Stimulated activated memory B cell treated with anti-CD40 and anti-IgM and Interleukin-4, amounts not matched to agents 10 μg/mL and 1 μg/mL and 100 μg/mL, for 72 hours (primary cell): Measurements from ENCODE around the gene EQTN.
A peak's percentile ranks its signal among the peaks of the same experiment; 100 is the strongest.

Experiments
- ATAC-seq: fragments of 150-1000 bp; cut with Tn5 transposase; 2 replicates; pipeline ENCODE4 v1.10.0; 2021
- H3K27ac Mint-ChIP-seq: one replicate; pipeline ENCODE4 v1.8.0; 2022; ENCODE audit warnings: mild to moderate bottlenecking, mixed read lengths
- H3K27me3 Mint-ChIP-seq: one replicate; pipeline ENCODE4 v1.8.0; 2022; ENCODE audit warnings: mixed read lengths
- H3K36me3 Mint-ChIP-seq: one replicate; pipeline ENCODE4 v1.8.0; 2022; ENCODE audit warnings: mixed read lengths
- H3K4me1 Mint-ChIP-seq: one replicate; pipeline ENCODE4 v1.8.0; 2022; ENCODE audit warnings: mixed read lengths
- H3K4me3 Mint-ChIP-seq: one replicate; pipeline ENCODE4 v1.8.0; 2022; ENCODE audit warnings: mild to moderate bottlenecking, moderate library complexity, mixed read lengths
- H3K9me3 Mint-ChIP-seq: one replicate; pipeline ENCODE4 v1.8.0; 2022; ENCODE audit warnings: mixed read lengths

Gene EQTN

DNA sequence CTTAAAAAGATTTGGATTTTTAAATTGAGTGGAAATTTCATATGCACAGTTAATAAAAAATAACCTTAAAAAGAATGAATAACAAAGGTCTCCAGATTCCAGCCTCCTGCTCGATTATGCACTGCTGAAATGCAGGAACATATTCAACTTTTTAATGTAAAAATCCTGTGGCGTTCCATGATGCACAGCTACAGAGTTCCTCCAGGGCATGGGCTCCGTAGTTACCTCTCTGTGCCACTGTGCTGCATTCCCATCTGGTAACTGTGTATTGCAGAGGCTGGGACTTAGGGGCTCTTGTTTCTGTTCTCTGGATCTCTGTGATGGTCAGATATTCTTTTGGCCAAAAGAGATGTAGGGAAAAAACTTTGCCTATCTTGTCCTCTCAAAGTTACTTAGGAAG lies 31.5 kb upstream of the EQTN start:
- Mint-ChIP-seq H3K4me3 (no peak overlapping the region), H3K4me1 (peaks cover 6% of the 10 kb centered on the region), H3K9me3 (no peaks in the 10 kb centered on the region), H3K27me3 (no peaks in the 10 kb centered on the region), H3K36me3 (peaks cover 44% of the 10 kb centered on the region), H3K27ac (no peak overlapping the region)
- no peak for ATAC-seq

DNA sequence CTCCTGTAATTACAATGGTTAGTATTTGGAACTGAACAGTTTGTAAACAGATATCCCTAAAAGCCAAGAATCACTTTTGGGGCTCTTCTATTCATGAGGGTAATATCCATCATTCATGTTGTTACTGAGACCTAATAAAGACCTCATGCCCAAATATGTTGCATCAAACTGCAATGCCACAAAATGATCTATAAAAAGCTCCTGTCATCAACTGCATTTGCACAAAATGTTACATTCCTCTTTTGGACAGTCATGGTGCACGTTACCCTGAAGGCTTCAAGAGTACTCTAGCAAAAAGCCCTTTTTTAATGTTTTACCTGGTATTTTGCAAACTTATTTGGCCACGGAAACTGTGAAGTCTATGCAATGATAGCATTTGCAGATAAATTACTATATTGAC lies 14.2 kb upstream of the EQTN start:
- Mint-ChIP-seq H3K36me3 (no peaks in the 10 kb centered on the region), H3K9me3 (no peaks in the 10 kb centered on the region), H3K4me1 (no peaks in the 10 kb centered on the region), H3K27me3 (no peaks in the 10 kb centered on the region), H3K4me3 (no peak overlapping the region), H3K27ac (no peak overlapping the region)
- ATAC-seq, result no peak

DNA sequence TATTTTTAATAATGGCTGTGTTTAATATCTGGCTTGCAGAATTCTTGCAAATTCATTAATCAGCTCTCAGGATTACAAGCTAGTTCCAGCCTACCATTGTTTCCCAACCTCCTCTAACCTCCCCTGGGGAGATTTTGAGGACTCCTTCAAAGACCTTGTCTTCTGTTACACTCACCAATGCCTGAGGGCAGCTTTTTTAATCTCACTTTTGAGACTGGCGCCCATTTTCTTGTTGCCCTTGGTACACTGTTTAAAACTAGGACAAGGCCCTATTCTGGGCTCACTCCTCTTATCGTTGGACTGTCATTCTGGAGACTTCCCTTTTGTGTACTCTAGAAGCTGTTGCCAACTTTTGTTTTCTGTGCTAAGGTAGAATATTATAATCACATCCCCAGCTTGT lies 13.6 kb upstream of the EQTN start:
- no peak for ATAC-seq
- no peaks in the 10 kb centered on the region for H3K27me3 Mint-ChIP-seq
- H3K36me3 Mint-ChIP-seq, result no peaks in the 10 kb centered on the region
- H3K4me1 Mint-ChIP-seq, result no peaks in the 10 kb centered on the region
- no peak overlapping the region for H3K4me3 Mint-ChIP-seq
- H3K9me3 Mint-ChIP-seq, result no peaks in the 10 kb centered on the region
- no peak overlapping the region for H3K27ac Mint-ChIP-seq

DNA sequence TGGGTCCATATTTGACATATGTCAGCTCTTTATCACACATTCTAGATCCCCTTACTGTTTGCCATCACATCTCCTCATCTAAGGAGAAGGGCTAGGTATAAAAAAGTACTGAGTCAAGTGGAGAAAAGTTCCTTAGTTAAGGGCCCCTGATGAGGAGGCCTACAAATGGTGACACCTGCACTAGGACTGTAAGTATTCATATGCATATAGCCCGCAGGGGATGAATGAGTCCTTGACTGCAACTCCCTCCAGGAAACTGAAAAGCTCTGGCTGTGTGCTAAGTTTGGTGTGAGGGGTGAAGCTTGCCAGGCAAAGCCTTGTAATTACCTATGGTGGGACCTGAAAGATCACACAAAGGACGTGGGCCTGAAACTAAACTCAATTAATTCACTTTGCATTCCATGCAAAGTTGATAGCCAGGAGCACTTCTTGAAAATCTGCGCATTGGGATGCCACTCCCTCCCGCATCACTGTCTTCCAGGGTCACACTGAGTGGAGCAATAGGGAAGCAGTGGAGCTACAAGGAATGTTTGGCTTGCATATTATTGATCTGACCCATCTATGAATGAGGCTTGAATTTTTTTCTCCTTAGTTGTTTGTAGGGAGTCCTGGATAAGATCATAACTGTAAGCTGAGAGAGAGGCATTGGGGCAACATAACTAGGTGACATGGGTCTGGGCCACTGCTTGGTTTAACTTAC lies 11.9 kb upstream of the EQTN start:
- Mint-ChIP-seq H3K27ac (no peak overlapping the region), H3K27me3 (no peaks in the 10 kb centered on the region), H3K4me3 (no peak overlapping the region), H3K9me3 (no peaks in the 10 kb centered on the region), H3K4me1 (no peaks in the 10 kb centered on the region), H3K36me3 (no peaks in the 10 kb centered on the region)
- no peak for ATAC-seq

DNA sequence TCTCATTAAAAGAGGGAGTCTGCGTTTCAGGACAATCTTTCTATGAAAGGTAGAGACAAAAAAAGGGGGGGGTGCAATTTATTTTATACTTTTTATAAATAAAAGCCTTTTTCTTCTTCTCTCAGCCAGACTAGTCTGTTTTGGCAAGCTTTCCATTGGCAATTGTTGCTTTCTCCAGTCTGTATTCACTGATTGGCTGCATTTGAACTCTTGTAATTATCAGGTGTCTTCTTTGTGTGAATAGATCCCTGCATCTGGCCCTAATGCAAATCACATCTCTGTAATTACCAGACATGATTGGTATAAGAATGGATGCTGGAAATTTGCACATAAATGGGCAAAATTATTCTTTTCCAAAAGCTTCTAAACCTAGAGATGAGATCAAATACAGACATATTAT lies 7.6 kb upstream of the EQTN start:
- no peak overlapping the region for H3K4me3 Mint-ChIP-seq
- no peaks in the 10 kb centered on the region for H3K4me1 Mint-ChIP-seq
- H3K9me3 Mint-ChIP-seq, result no peaks in the 10 kb centered on the region
- H3K27me3 Mint-ChIP-seq, result no peaks in the 10 kb centered on the region
- ATAC-seq, result no peak
- H3K36me3 Mint-ChIP-seq, result no peaks in the 10 kb centered on the region
- H3K27ac Mint-ChIP-seq, result no peak overlapping the region

DNA sequence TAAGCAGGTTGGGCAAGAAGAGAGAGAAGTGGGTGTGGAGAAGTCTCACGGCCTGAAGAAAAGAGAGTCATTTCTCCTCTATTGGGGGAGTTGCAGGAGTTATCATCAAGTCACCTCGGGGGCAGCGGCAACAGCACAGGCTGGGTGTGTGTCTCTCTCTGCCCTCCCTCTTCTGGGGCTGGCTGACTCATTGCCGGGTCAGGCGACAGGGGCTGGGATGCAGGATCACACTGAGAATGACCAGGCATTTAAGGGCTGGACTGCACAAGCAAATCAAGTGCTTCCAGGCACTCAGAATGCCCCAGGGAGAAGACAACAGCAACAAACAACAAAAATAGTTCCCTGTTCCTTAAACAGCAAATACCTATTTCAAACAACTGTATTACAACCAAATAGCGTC lies 6.3 kb upstream of the EQTN start:
- Mint-ChIP-seq H3K27me3 (no peaks in the 10 kb centered on the region), H3K4me3 (no peak overlapping the region), H3K36me3 (no peaks in the 10 kb centered on the region), H3K9me3 (no peaks in the 10 kb centered on the region), H3K4me1 (no peaks in the 10 kb centered on the region), H3K27ac (no peak overlapping the region)
- ATAC-seq, result no peak

DNA sequence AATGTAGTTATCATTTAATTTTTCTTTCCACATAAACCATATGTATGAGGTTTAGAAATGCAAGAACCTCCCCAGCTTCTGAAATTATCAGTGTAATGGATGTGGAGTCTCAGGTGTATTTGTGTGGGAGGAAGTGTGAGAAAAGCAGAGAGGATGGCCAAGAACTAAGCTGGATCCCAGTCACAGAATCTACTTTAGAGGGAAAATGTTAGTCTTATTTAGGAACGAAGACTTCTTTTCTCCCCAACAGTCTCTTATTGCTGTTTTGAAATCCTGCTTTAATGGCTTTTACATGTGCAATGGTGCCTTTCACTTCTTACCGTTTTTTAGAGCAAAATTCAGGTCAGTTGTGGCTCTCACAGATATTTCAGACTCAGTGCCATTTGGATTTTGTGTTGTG lies 3.0 kb downstream of the EQTN start:
- H3K36me3 Mint-ChIP-seq, result no peaks in the 10 kb centered on the region
- ATAC-seq, result no peak
- H3K27me3 Mint-ChIP-seq, result no peaks in the 10 kb centered on the region
- no peak overlapping the region for H3K4me3 Mint-ChIP-seq
- H3K4me1 Mint-ChIP-seq, result no peaks in the 10 kb centered on the region
- no peaks in the 10 kb centered on the region for H3K9me3 Mint-ChIP-seq
- H3K27ac Mint-ChIP-seq, result no peak overlapping the region

DNA sequence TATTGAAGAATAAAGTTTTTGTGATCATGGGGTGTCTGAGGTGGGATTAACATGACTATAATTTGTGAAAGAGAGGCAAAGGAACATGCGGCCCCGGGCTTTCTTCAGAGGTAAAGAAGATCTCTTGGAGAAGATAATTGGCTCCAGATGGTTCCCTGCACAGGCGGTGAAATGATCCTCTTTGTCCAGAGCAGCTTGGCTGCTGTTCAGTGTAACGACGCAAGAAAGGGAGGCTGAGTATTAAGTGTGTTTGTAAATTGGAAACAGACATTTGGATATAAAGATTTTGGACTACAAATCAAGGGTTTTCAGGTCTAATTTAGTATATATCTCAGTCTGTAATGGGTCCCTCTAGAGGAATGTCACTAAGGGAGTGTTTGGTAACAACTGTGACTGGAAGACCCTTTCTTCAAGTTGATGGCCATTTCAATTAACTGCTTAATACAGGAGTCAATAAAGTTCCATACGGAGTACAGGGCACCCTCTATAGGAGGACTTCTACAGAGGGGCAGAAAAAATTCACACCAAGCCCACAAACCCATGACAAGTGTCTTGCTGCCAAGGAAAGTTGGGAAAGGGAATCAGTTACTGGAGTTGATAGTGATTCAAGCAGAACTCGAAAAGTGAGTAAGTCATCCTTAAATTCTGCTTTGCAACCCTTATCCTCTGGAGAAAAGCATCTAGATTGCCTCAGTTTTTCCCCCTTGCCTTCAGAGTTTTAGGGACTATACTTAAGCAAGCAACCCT lies 4.1 kb downstream of the EQTN start:
- H3K27ac Mint-ChIP-seq, result no peak overlapping the region

DNA sequence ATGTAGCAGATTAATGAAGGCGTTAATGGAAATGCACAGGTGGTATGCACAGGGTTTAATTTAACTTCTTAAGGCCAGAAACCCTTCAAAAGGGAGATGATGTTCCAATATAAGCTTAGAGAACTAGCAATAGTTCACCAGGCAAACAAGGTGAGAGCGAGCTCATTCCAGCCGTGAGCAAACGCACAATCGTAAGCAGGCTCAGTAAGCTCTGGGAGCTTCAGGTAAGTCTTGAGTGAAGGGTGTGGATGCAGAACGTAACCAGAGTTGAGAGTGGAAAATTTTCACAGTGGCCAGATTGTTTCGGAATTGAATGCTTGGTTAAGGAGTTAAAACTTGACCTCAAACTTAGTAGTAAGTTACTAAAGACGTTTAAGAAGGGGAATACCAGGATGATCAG lies 5.7 kb downstream of the EQTN start:
- ATAC-seq, result no peak
- no peak overlapping the region for H3K4me3 Mint-ChIP-seq
- no peak overlapping the region for H3K27ac Mint-ChIP-seq

More for the DNA sequence above, 4.1 kb downstream of the EQTN start:
- no peak for ATAC-seq
- H3K4me1 Mint-ChIP-seq, result no peaks in the 10 kb centered on the region
- H3K36me3 Mint-ChIP-seq, result no peaks in the 10 kb centered on the region
- no peaks in the 10 kb centered on the region for H3K9me3 Mint-ChIP-seq
- H3K4me3 Mint-ChIP-seq, result no peak overlapping the region
- no peaks in the 10 kb centered on the region for H3K27me3 Mint-ChIP-seq

DNA sequence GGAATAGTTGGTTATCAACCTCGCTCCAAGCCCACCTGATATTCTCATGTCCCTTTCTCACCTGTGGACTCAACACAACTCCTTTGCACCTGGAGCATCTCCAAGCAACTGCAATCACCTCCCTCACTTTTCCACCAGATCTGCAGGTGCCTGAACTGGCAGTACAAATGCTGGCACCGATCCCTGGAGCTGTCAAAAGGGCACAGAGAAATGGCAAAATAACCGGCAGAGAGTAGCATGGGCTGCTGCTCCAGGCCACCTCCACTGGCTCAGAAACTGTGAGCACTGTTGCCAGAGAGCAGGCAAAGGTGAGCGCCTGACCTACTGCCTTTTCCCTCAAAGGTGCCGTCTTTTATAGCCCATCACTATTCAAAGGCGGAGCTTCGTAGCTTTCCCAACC lies 14.7 kb downstream of the EQTN start:
- H3K36me3 Mint-ChIP-seq, result no peaks in the 10 kb centered on the region
- H3K27ac Mint-ChIP-seq, result no peak overlapping the region
- no peak for ATAC-seq

More for the DNA sequence above, 5.7 kb downstream of the EQTN start:
- Mint-ChIP-seq H3K9me3 (no peaks in the 10 kb centered on the region), H3K36me3 (no peaks in the 10 kb centered on the region), H3K27me3 (no peaks in the 10 kb centered on the region), H3K4me1 (no peaks in the 10 kb centered on the region)

DNA sequence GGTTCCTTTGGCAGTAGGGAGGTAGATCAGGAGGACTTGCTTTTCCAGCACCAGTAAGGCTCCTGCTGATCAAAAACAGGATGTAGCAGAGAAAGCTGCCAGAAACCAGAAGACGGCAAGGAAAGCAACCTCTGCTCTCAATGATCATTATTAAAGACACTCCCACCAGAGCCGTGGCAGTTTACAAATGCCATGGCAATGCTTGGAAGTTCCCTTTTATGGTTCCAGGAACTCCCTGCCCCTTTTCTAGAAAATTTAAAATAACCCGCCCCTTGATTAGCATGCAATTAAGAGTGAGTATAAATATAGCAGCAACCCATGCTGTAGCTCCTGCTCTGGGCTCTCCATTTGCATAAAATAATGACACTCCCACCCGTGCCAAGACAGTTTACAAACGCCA lies 16.1 kb downstream of the EQTN start:
- ATAC-seq, result no peak
- H3K36me3 Mint-ChIP-seq, result no peaks in the 10 kb centered on the region
- H3K4me1 Mint-ChIP-seq, result peaks cover 17% of the 10 kb centered on the region
- no peaks in the 10 kb centered on the region for H3K9me3 Mint-ChIP-seq
- peak overlapping the region; percentile 6 for H3K4me3 Mint-ChIP-seq
- no peak overlapping the region for H3K27ac Mint-ChIP-seq
- H3K27me3 Mint-ChIP-seq, result no peaks in the 10 kb centered on the region

More for the DNA sequence above, 14.7 kb downstream of the EQTN start:
- peaks cover 10% of the 10 kb centered on the region for H3K4me1 Mint-ChIP-seq
- no peaks in the 10 kb centered on the region for H3K9me3 Mint-ChIP-seq
- H3K27me3 Mint-ChIP-seq, result no peaks in the 10 kb centered on the region
- no peak overlapping the region for H3K4me3 Mint-ChIP-seq

DNA sequence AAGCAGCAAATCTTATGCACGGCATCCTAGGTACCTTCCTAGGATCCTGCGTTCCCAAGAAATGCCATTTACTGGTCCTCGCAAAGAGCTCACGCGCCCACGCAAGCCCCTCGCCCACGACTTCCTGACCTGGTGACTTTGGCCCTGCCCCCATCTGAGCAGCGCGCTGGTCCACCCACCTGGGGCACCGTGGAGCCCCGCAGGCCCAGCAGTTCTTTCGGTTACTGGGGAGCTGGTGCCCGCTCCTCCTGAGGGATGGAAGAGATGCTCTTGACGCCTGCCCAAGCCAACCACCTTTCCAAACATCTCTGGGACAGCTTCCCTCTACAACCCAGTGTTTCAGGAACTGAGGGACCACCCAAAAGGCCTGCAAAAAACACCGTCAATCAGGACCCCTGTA lies 16.7 kb downstream of the EQTN start:
- Mint-ChIP-seq H3K27ac (no peak overlapping the region), H3K4me1 (peaks cover 17% of the 10 kb centered on the region), H3K9me3 (no peaks in the 10 kb centered on the region), H3K36me3 (no peaks in the 10 kb centered on the region), H3K27me3 (no peaks in the 10 kb centered on the region), H3K4me3 (no peak overlapping the region)
- no peak for ATAC-seq

DNA sequence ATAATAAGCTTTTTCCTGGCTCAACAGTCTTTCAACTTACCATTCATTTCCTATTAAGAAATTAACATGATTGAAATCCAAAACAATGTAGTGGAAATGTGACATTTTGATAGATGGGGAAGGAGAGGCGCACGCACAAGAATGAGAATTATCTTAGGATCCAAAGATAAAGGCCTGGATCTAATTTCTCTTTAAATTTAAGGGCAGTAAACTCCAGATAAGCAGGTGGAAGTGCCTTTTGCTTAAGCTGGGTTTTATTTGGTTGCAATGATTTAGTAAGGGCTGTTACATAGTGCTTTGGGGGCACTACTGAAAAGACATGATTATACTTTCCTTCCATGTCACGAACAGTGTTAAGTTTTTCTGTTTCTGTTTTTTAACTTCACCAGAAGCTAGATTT lies 17.3 kb downstream of the EQTN start:
- H3K9me3 Mint-ChIP-seq, result no peaks in the 10 kb centered on the region
- H3K27ac Mint-ChIP-seq, result no peak overlapping the region
- no peaks in the 10 kb centered on the region for H3K36me3 Mint-ChIP-seq

DNA sequence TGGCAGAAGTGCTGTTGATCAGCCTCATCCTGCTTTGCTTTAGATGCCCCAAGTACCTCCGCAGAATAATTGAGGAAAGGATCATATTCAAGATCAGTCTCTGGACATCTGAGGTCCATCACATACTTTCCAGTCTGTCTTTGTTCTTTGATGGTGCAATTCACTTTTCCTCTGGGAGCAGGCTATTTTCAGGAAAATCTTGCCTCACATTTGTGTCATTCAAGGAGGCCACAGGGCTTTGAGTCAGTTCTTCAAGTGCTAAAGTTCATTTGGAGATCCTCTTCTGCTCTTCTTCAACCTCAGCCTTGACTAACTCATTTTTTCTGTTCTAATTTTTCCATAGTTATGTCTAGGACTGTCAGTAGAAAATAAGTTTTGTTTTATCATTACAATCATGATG lies 18.6 kb downstream of the EQTN start:
- Mint-ChIP-seq H3K4me3 (no peak overlapping the region), H3K9me3 (no peaks in the 10 kb centered on the region), H3K4me1 (peaks cover 17% of the 10 kb centered on the region), H3K27me3 (no peaks in the 10 kb centered on the region), H3K36me3 (no peaks in the 10 kb centered on the region), H3K27ac (no peak overlapping the region)
- ATAC-seq, result no peak

More for the DNA sequence above, 17.3 kb downstream of the EQTN start:
- no peak overlapping the region for H3K4me3 Mint-ChIP-seq
- ATAC-seq, result no peak
- no peaks in the 10 kb centered on the region for H3K27me3 Mint-ChIP-seq
- H3K4me1 Mint-ChIP-seq, result peaks cover 17% of the 10 kb centered on the region

DNA sequence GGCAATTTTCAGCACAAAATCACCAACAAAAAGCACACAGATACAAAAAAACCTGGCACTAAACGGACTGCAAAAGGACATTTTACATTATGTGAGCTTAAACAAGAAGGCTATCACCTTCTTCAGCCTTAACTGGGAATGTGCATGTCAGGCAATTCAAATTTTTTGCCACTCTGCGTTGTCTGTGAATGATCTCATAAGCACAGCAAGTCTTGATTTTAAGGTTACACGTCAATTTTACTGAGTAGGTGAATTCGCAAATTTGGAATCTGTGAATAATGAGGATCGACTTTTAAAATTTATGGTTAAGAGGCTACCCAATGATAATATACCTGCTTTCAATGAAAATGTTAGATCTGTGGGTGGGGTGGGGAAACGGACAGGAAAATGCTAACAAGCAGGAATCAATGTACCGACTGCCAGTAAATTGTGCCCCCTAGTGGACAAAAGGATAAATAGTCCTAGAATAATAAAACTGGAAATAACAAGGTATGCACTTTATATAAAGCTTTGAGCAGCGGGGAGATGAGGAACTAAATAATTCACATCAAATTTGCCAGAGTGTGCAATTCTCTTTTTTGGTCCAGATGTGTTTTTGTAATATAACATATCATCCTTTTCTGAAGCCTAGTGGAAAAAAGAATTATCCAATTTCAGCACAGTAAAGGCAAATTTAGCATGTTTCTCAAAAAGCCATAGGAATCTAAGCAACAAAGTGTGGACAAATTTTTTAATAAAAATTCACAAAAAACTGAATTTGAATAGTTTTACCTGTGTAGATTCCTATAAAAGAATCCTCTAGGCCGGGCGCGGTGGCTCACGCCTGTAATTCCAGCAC lies 20.5 kb downstream of the EQTN start:
- Mint-ChIP-seq H3K36me3 (no peaks in the 10 kb centered on the region), H3K4me3 (peak overlapping the region; percentile 26), H3K27ac (no peak overlapping the region), H3K27me3 (no peaks in the 10 kb centered on the region), H3K9me3 (no peaks in the 10 kb centered on the region), H3K4me1 (peaks cover 13% of the 10 kb centered on the region)
- ATAC-seq, result no peak
